Measurements from ENCODE around the gene CARS2. TPM values are rescaled to one million over a fixed set of nuclear protein-coding genes. Genes with fewer than 3 reads are reported as not detected.

CARS2 gene
- total and polyA plus RNA-seq, 4 donors = 47.7 to 65.0 (median 54.2) TPM

- Histone ChIP-seq H3K27me3 (ENCODE audit: control insufficient read depth, insufficient read depth, low read length) (no peaks in the 10 kb centered on the region), H3K9me3 (ENCODE audit: control insufficient read depth, insufficient read depth, low read length) (no peaks in the 10 kb centered on the region), H3K4me3 (ENCODE audit: low read depth, low read length) (no peak overlapping the region), H3K27ac (ENCODE audit: low read depth, low read length) (no peak overlapping the region), H3K4me1 (ENCODE audit: control insufficient read depth, insufficient read depth, low read length) (no peaks in the 10 kb centered on the region), H3K36me3 (ENCODE audit: control insufficient read depth, insufficient read depth, low read length) (peaks cover 16% of the 10 kb centered on the region)
- DNase-seq (ENCODE audit: low read depth in 4 of 6, low spot score in 6 of 6) = peak in 1 of 6 donors; percentile 41
- WGBS (ENCODE audit: insufficient coverage) = 39% methylated on average over 4 of the region's 8 CpGs
These were observed 17.7 kb upstream of the CARS2 start for GRCh38 chr13:110723598-110723997.

DNA sequence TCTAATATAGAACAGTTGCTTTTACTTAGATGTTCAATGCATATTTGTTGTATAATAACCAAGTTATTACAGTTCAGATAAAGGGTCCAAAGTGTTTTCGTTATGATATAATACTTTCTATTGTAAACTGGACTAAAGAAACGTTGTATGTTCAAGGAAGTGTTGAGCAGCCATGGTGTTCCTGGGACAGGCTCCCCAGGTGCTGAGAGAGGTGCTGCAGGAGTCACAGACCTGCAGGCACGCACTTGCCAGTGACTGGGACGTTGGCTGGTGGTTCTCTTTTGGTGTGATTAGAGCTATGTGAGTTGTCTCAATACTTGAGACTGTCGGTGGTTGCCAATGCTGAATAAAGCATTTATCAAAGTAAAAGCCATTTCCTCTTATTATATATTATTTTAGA lies 17.1 kb upstream of the CARS2 start:
- Histone ChIP-seq H3K4me3 (ENCODE audit: low read depth, low read length) (no peak overlapping the region), H3K27me3 (ENCODE audit: control insufficient read depth, insufficient read depth, low read length) (no peaks in the 10 kb centered on the region), H3K9me3 (ENCODE audit: control insufficient read depth, insufficient read depth, low read length) (no peaks in the 10 kb centered on the region), H3K4me1 (ENCODE audit: control insufficient read depth, insufficient read depth, low read length) (no peaks in the 10 kb centered on the region), H3K36me3 (ENCODE audit: control insufficient read depth, insufficient read depth, low read length) (peaks cover 16% of the 10 kb centered on the region), H3K27ac (ENCODE audit: low read depth, low read length) (no peak overlapping the region)
- 89% methylated on average over 1 of the region's 5 CpGs for WGBS (ENCODE audit: insufficient coverage)
- no peak for DNase-seq (ENCODE audit: low read depth in 4 of 6, low spot score in 6 of 6)

DNA sequence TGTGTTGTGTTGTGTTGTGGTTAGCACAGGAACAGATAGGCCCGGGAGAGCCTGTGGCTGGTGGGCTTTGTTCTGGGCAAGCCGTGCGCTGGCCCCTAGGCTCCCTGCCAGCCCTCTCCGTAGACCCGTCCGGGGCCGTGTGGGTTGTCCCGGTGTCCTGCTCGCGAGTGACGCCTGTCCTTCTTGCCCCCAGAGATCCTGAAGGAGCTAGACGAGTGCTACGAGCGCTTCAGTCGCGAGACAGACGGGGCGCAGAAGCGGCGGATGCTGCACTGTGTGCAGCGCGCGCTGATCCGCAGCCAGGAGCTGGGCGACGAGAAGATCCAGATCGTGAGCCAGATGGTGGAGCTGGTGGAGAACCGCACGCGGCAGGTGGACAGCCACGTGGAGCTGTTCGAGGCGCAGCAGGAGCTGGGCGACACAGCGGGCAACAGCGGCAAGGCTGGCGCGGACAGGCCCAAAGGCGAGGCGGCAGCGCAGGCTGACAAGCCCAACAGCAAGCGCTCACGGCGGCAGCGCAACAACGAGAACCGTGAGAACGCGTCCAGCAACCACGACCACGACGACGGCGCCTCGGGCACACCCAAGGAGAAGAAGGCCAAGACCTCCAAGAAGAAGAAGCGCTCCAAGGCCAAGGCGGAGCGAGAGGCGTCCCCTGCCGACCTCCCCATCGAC lies 13.3 kb upstream of the CARS2 start:
- no peak for DNase-seq (ENCODE audit: low read depth in 4 of 6, low spot score in 6 of 6)
- H3K36me3 ChIP-seq (ENCODE audit: control insufficient read depth, insufficient read depth, low read length) = peaks cover 13% of the 10 kb centered on the region
- no peak overlapping the region for H3K4me3 ChIP-seq (ENCODE audit: low read depth, low read length)
- no peaks in the 10 kb centered on the region for H3K27me3 ChIP-seq (ENCODE audit: control insufficient read depth, insufficient read depth, low read length)
- no peak overlapping the region for H3K27ac ChIP-seq (ENCODE audit: low read depth, low read length)
- H3K4me1 ChIP-seq (ENCODE audit: control insufficient read depth, insufficient read depth, low read length) = peaks cover 12% of the 10 kb centered on the region
- H3K9me3 ChIP-seq (ENCODE audit: control insufficient read depth, insufficient read depth, low read length) = no peaks in the 10 kb centered on the region
- 97% methylated on average over 61 of the region's 61 CpGs for WGBS (ENCODE audit: insufficient coverage)

DNA sequence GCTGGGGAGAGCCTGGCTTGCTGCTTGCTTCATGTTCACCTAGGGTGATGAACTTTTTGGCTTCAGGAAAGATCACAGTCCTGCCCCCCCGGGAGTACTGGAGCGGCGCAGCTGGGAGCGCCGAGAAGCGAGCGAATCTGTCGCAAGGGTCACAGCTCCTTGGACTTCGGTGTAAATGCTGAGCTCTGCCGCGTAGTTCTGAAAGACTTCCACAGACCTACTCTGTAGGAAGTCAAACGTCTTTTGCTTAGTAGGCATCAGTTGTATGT lies 10.3 kb upstream of the CARS2 start:
- peak in 1 of 6 donors; percentile 6 for DNase-seq (ENCODE audit: low read depth in 4 of 6, low spot score in 6 of 6)
- WGBS (ENCODE audit: insufficient coverage) = 0% methylated on average over 8 of the region's 12 CpGs
- Histone ChIP-seq H3K27ac (ENCODE audit: low read depth, low read length) (peak overlapping the region; percentile 95), H3K4me1 (ENCODE audit: control insufficient read depth, insufficient read depth, low read length) (peaks cover 19% of the 10 kb centered on the region), H3K9me3 (ENCODE audit: control insufficient read depth, insufficient read depth, low read length) (no peaks in the 10 kb centered on the region), H3K27me3 (ENCODE audit: control insufficient read depth, insufficient read depth, low read length) (no peaks in the 10 kb centered on the region), H3K36me3 (ENCODE audit: control insufficient read depth, insufficient read depth, low read length) (peaks cover 11% of the 10 kb centered on the region), H3K4me3 (ENCODE audit: low read depth, low read length) (peak overlapping the region; percentile 99)

- H3K27me3 ChIP-seq (ENCODE audit: control insufficient read depth, insufficient read depth, low read length) = no peaks in the 10 kb centered on the region
- no peaks in the 10 kb centered on the region for H3K9me3 ChIP-seq (ENCODE audit: control insufficient read depth, insufficient read depth, low read length)
- peaks cover 21% of the 10 kb centered on the region for H3K4me1 ChIP-seq (ENCODE audit: control insufficient read depth, insufficient read depth, low read length)
- H3K4me3 ChIP-seq (ENCODE audit: low read depth, low read length) = peak overlapping the region; percentile 99
- peak; percentile 97 to 100 (median 98) for DNase-seq (ENCODE audit: low read depth in 4 of 6, low spot score in 6 of 6)
- peaks cover 11% of the 10 kb centered on the region for H3K36me3 ChIP-seq (ENCODE audit: control insufficient read depth, insufficient read depth, low read length)
- H3K27ac ChIP-seq (ENCODE audit: low read depth, low read length) = peak overlapping the region; percentile 100
- WGBS (ENCODE audit: insufficient coverage) = 0% methylated on average over 70 of the region's 74 CpGs
These were observed 9.7 kb upstream of the CARS2 start for GRCh38 chr13:110715395-110716246.

- WGBS (ENCODE audit: insufficient coverage) = 0% methylated on average over 49 of the region's 49 CpGs
- peak overlapping the region; percentile 99 for H3K4me3 ChIP-seq (ENCODE audit: low read depth, low read length)
These were observed 9.0 kb upstream of the CARS2 start for GRCh38 chr13:110714797-110715394.

DNA sequence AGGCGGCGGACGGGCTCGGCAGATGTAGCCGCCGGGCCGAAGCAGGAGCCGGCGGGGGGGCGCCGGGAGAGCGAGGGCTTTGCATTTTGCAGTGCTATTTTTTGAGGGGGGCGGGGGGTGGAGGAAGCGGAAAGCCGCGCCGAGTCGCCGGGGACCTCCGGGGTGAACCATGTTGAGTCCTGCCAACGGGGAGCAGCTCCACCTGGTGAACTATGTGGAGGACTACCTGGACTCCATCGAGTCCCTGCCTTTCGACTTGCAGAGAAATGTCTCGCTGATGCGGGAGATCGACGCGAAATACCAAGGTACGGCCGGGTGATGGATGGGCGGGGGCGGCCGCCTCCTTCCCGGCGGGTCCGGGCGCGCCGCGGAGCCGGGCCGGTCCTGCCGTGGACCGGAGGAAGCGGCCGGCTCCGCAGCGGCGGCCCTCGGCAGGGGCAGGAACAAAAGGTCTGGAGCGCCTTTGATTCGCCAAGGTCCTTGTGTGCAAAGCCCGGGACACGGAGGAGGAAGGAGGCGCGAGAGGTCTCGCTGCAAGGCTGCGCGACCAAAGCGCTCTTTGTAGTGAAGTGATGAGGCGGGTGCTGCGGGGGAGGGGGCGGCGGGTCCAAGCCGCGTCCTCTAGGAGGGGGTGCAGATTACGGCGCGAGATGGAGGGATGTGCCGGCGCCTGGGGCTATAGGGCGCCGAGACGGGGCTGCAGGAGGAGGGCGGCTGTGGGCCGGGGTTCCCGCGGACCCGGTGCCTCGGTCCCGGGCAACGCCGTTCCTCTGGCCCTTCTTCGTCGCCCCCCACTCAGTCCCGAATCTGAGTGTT lies 8.3 kb upstream of the CARS2 start:
- no peaks in the 10 kb centered on the region for H3K27me3 ChIP-seq (ENCODE audit: control insufficient read depth, insufficient read depth, low read length)
- peak in 5 of 6 donors; percentile 17 to 82 (median 36) for DNase-seq (ENCODE audit: low read depth in 4 of 6, low spot score in 6 of 6)
- peaks cover 21% of the 10 kb centered on the region for H3K4me1 ChIP-seq (ENCODE audit: control insufficient read depth, insufficient read depth, low read length)
- WGBS (ENCODE audit: insufficient coverage) = under 1% methylated on average over 85 of the region's 86 CpGs
- H3K36me3 ChIP-seq (ENCODE audit: control insufficient read depth, insufficient read depth, low read length) = peaks cover 5% of the 10 kb centered on the region
- no peaks in the 10 kb centered on the region for H3K9me3 ChIP-seq (ENCODE audit: control insufficient read depth, insufficient read depth, low read length)
- peak overlapping the region; percentile 99 for H3K4me3 ChIP-seq (ENCODE audit: low read depth, low read length)
- peak overlapping the region; percentile 100 for H3K27ac ChIP-seq (ENCODE audit: low read depth, low read length)

More at GRCh38 chr13:110714797-110715394, 9.0 kb upstream of the CARS2 start:
- Histone ChIP-seq H3K9me3 (ENCODE audit: control insufficient read depth, insufficient read depth, low read length) (no peaks in the 10 kb centered on the region), H3K4me1 (ENCODE audit: control insufficient read depth, insufficient read depth, low read length) (peaks cover 21% of the 10 kb centered on the region), H3K36me3 (ENCODE audit: control insufficient read depth, insufficient read depth, low read length) (peaks cover 11% of the 10 kb centered on the region), H3K27ac (ENCODE audit: low read depth, low read length) (peak overlapping the region; percentile 100), H3K27me3 (ENCODE audit: control insufficient read depth, insufficient read depth, low read length) (no peaks in the 10 kb centered on the region)
- DNase-seq (ENCODE audit: low read depth in 4 of 6, low spot score in 6 of 6) = peak in 4 of 6 donors; percentile 12 to 76 (median 32)

DNA sequence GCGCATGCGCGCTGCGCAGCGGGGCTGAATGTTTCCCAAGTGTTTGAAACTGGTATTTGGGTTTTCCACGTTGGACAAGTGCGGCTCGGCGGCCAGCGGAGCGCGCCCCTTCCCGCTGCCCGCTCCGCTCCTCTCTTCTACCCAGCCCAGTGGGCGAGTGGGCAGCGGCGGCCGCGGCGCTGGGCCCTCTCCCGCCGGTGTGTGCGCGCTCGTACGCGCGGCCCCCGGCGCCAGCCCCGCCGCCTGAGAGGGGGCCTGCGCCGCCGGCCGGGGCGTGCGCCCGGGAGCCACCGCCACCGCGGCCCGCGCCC lies 7.7 kb upstream of the CARS2 start, which contains the start of gene ING1:
ING1 (plus strand) TSS at position 59 of the 311 bp plus-strand sequence. CDS start 450 bp downstream, outside the sequence.
- Histone ChIP-seq H3K4me3 (ENCODE audit: low read depth, low read length) (peak within 1 kb of the TSS; percentile 100), H3K9me3 (ENCODE audit: control insufficient read depth, insufficient read depth, low read length) (no peaks in the 10 kb centered on the region), H3K4me1 (ENCODE audit: control insufficient read depth, insufficient read depth, low read length) (peaks cover 21% of the 10 kb centered on the region), H3K27me3 (ENCODE audit: control insufficient read depth, insufficient read depth, low read length) (no peaks in the 10 kb centered on the region), H3K36me3 (ENCODE audit: control insufficient read depth, insufficient read depth, low read length) (no peaks in the 10 kb centered on the region), H3K27ac (ENCODE audit: low read depth, low read length) (peak within 1 kb of the TSS; percentile 100)
- no peak for DNase-seq (ENCODE audit: low read depth in 4 of 6, low spot score in 6 of 6)
- 0% methylated on average over 45 of the region's 45 CpGs for WGBS (ENCODE audit: insufficient coverage)
